Measurements from ENCODE around the gene PRKACA.
"Not testable (repeated sequence)": the region's sequence is repeated elsewhere in the genome, so short reads cannot be mapped to it uniquely, and the experiment has no call there.

The PRKACA gene

GRCh38 chr19:14147797-14148605 lies 30.4 kb upstream of the PRKACA start:
- DNase-seq (ENCODE audit: low read depth): peak; percentile 17

DNA sequence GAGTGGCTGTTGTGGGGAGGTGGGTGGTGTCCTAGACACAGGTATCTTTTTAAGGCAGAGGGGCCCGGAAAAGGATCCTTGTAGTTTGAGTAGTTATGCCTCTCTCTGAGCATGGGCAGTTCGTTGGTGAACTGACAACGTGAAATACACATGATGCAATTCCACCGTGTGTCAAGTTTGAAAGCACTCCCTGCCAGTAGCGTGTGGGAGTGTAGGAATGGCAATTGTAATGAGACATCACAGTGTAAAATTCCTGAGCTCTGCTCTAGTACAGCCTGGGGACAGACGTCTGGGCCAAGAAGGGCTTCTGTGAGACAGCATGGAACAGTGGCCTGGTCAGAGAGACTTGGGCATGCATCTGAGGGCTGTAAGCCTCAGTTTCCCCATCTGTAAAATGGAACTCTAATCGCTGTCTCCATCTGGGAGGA lies 29.2 kb upstream of the PRKACA start:
- DNase-seq (ENCODE audit: low read depth): no peak

- not testable (repeated sequence) for DNase-seq (ENCODE audit: low read depth)
Measured at GRCh38 chr19:14146169-14146568, 28.6 kb upstream of the PRKACA start.

DNA sequence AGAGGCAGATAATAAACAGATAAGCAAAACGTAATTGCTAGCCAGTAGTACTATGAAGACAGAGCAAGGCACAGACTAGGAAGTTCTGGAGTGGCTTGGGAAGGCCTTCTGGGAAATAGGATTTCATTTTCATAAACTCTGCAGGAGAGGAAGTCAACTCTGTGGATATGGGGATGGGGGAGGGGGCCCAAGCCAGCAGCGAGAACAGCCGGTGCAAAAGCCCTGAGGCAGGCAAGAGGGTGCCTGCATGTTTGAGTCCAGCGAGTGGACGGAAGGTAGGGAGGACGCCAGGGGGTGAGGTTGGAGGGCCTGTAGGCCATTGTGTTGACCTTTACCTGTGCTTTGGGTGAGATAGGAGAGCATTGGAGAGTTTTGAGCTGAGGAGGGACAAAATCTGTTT lies 27.8 kb upstream of the PRKACA start:
- DNase-seq (ENCODE audit: low read depth): no peak

GRCh38 chr19:14142262-14143190 lies 25.0 kb upstream of the PRKACA start:
- DNase-seq (ENCODE audit: low read depth): no peak

GRCh38 chr19:14141041-14141440 lies 23.5 kb upstream of the PRKACA start:
- no peak for DNase-seq (ENCODE audit: low read depth)

- DNase-seq (ENCODE audit: low read depth): no peak
Measured at GRCh38 chr19:14139944-14140343, 22.4 kb upstream of the PRKACA start.

DNA sequence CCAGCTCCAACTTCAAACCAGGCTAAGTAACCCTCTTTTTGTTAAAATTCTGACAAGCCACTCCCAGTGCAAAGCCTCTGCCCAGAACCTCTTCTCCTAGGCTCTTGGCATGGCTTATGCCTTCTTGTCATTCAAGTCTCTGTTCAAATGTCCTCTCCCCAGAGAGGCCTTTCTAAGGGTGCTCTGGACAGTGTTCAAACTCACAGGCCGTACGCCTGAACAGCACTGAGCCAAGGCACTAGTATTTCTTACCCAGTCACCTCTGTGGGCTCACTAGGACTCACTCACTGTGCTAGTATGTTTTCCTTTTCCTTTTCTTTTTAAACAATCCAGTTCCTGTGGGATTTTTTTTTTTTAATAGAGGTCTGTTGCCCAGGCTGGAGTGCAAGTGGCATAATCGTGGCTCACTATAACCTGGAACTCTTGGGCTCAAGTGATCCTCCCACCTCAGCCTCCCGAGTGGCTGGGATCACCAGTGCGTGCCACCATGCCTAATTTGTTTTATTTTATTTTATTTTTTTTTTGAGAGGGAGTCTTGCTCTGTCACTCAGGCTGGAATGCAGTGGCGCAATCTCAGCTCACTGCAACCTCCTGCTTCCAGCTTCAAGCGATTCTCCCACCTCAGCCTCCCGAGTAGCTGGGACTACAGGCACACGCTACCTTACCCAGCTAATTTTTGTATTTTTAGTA lies 21.2 kb upstream of the PRKACA start:
- DNase-seq (ENCODE audit: low read depth): no peak

- DNase-seq (ENCODE audit: low read depth): peak; percentile 89
Measured at GRCh38 chr19:14136509-14137281, 19.1 kb upstream of the PRKACA start, which contains the start of gene ASF1B. Gene ASF1B (minus strand): TSS chr19:14136589. CDS start chr19:14136456, 133 bp downstream.

DNA sequence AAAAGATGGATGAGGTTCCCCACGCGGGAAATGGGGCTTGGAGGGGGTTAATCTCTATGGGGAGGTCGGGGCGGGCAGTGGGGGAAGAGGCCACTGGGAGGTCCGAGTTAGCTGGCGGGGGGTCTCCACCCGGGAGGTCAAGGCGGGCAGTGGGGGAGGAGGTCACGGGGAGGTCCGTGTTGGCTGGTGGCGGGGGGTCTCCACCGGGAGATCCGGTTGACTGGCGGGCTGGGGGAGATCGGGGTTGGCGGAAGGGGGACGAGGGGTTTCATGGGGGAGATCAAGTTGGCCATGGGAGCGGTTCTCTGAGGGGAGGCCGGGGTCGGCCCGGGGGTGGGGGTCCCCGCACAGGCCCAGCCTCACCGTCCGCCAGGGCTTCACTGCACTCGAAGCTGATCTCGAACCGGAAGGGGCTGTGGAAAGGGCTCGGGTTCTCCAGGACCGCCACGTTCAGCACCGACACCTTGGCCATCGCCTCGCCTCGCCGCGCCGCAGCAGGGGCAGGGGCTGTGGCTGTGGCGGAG lies 18.5 kb upstream of the PRKACA start:
- no peak for DNase-seq (ENCODE audit: low read depth)

GRCh38 chr19:14135355-14135754 lies 17.8 kb upstream of the PRKACA start:
- DNase-seq (ENCODE audit: low read depth): no peak

GRCh38 chr19:14127929-14128509 lies 10.5 kb upstream of the PRKACA start:
- DNase-seq (ENCODE audit: low read depth): no peak

DNA sequence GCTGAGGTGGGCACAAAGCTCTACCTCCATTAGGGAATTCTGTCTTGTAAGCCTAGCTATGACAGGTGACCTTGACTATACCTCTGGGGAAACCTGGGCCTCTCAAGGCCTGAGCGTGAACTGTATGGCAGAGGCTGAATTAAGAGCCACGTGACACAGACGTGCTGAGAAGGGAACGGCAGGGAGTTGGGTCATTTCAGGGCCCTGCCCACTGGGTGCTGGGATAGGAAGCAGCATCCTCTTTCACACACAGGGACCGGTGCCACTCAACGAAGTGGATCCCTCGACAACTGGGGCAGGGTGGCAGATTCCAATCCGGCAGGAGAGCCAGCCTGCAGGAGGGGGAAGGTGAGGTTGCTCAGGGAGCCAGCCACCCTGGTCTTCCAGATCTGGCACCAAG lies 9.6 kb upstream of the PRKACA start:
- DNase-seq (ENCODE audit: low read depth): no peak

- DNase-seq (ENCODE audit: low read depth): no peak
Measured at GRCh38 chr19:14122924-14123323, 5.4 kb upstream of the PRKACA start.

GRCh38 chr19:14120497-14120780 lies 2.9 kb upstream of the PRKACA start:
- DNase-seq (ENCODE audit: low read depth): no peak

- DNase-seq (ENCODE audit: low read depth): no peak
Measured at GRCh38 chr19:14119644-14120496, 2.3 kb upstream of the PRKACA start.

DNA sequence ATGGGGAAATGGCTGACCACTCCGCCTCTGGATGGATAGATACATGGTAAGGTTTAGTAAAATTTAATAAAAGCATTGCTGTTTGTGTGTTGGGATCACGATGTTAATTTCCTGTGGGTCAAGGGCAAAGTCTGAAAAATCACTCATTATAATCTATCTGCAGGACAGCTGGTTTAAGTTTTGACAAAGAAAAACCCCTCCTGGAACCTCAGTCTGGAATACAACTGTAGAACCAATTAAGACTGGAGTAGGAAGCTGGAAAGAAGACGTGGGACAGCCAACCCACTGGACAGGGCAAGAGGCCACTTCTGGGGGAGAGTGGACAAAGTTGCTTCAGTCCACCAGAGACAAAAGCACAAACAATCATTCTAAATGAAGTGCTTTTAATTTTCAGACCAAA lies 1.6 kb upstream of the PRKACA start:
- no peak for DNase-seq (ENCODE audit: low read depth)

DNA sequence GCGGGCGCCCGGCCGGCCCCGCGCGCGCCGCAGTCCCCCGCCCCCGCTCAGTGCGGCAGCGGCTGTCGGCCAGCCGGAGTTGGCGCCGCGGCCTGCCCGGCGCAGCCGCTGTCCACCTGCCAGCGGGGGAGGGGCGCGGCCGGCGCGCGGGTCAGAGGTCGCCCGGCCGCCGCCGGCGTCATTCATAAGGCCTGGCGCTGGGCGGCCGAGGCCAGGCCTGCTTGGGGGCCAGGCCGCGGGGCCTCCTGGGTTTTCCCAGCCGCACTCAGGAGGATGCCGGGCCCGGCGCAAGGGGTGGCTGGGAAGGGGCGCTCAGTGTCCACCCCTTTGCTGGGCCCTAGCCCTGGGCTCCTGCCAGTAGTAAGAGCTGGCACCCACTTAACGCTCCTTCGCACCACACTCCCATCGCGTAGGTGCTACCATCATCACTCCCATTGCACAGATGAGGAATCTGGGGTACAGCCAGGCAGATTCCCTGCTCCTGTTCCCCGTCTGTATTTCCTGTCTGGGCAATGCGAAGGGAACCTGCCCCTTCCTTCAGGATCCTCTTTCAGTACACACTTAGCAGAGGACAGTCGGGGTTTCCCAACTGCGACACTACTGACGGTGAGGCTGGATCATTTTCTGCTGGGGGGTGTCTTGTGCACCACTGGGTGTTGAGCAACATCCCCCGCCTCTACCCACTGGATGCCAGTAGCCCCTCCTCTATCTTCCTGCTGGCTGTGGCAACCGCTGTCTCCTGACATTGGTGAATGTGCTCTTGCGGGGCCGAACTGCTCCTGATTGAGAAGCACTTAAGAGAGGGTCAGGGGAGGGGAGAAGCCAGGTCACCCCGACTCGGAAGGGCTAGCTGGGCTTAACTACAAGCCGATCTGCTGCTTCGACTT lies 846 bp upstream of the PRKACA start:
- no peak for DNase-seq (ENCODE audit: low read depth)

DNA sequence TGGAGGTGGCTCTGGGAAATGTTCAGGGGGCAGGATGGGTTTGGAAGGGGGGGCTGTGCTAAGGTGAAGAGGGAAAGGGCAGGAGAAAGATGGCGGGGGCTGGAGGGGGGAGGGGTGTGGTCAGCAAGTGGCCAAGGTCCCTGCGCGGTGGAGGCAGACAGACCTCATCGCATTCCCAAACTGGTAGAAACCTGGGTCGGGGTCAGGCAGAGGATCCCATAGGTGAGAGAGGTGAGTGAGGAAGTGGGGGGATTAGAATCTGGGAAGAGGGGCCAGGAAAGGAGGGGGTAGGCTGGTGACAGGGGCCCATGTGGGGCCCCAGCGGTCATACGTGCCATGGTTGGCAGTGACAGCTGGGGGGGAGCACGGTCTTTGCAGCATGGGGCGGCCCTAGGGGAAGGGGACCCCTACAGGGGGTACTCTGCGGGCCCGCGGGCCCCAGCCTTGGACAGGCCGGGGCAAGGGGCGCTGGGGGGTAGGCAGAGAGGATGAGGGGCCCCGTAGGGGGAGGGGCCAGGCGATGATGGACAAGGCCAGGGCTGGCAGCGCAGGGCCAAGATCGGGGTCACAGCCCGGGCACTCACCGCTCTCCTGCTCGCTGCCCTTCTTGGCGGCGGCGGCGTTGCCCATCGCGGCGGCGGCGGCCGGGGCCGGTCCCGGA lies 514 bp downstream of the PRKACA start:
- no peak for DNase-seq (ENCODE audit: low read depth)

Measured in stimulated activated CD8-positive, alpha-beta memory T cell treated with anti-CD3 and anti-CD28 coated beads, Interleukin-7, amount 100 ng/mL, for 24 hours (primary cell).